ENCODE data around the gene SHC4. TPM values are rescaled to one million over a fixed set of nuclear protein-coding genes. Genes with fewer than 3 reads are reported as not detected.

Gene SHC4
- total RNA-seq, 1 experiment from 2014 or later: 0.26 TPM

DNA sequence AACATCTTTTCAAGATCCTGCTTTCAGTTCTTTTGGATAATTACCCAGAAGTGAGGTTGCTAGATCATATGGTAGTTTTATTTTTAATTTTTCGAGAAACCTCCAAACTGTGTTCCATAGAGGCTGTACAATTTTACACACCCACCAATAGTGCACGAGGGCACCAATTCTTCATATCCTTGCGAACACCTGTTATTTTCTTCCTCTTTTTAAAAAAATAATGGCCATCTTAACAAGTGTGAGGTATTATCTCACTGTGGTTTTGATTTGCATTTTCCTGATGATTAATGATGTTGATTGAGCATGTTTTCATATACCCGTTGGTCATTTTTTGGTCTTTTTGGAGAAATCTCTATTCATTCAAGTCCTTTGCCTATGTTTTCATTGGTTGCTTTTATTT lies 135.2 kb downstream of the SHC4 start:
- Mint-ChIP-seq H3K9me3 (ENCODE audit: unreplicated experiment) (peaks cover 10% of the 10 kb centered on the region), H3K36me3 (ENCODE audit: insufficient read depth, unreplicated experiment) (no peaks in the 10 kb centered on the region), H3K4me1 (ENCODE audit: insufficient read depth, unreplicated experiment) (peaks cover 5% of the 10 kb centered on the region), H3K27me3 (ENCODE audit: insufficient read depth, unreplicated experiment) (no peaks in the 10 kb centered on the region), H3K4me3 (ENCODE audit: unreplicated experiment) (no peak overlapping the region), H3K27ac (ENCODE audit: low read depth, unreplicated experiment) (no peak overlapping the region)
- no TSS peak for BruUV-seq (replicated peaks)
- TF ChIP-seq, protein P1, sequence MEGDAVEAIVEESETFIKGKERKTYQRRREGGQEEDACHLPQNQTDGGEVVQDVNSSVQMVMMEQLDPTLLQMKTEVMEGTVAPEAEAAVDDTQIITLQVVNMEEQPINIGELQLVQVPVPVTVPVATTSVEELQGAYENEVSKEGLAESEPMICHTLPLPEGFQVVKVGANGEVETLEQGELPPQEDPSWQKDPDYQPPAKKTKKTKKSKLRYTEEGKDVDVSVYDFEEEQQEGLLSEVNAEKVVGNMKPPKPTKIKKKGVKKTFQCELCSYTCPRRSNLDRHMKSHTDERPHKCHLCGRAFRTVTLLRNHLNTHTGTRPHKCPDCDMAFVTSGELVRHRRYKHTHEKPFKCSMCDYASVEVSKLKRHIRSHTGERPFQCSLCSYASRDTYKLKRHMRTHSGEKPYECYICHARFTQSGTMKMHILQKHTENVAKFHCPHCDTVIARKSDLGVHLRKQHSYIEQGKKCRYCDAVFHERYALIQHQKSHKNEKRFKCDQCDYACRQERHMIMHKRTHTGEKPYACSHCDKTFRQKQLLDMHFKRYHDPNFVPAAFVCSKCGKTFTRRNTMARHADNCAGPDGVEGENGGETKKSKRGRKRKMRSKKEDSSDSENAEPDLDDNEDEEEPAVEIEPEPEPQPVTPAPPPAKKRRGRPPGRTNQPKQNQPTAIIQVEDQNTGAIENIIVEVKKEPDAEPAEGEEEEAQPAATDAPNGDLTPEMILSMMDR (IDR thresholded peaks at IDR 0.05; ENCODE audit: unreplicated experiment): no peak
- DNase-seq (ENCODE audit: unreplicated experiment): no peak
- POLR2A ChIA-PET: interaction anchor here (1.0 kb wide), 1 partner anchor 14 kb away, joined by 3 read pairs; no protein-coding TSS in a partner anchor
- intact Hi-C loops (cut with micrococcal nuclease): no loop called here
- CTCF ChIA-PET: no interaction called here

DNA sequence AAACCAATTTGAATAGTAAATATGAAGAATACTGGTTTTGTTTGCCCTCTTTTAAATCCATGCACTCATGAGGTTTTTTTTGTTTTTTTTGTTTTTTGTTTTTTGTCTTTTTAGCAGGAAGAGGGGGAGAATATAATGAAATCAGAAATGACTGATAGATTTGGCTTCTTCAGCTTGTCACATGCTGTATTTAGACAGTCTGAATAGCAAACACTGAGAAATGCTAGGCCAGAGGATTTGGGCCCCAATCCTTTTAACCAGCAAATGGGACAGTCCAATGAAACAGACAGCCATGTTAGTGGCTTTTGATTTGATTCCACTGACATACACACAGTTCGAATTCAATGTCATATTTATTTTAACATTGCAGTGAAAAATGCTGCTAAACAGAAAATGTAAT lies 138.6 kb downstream of the SHC4 start:
- CTCF ChIA-PET: no interaction called here
- Mint-ChIP-seq H3K4me1 (ENCODE audit: insufficient read depth, unreplicated experiment) (peaks cover 5% of the 10 kb centered on the region), H3K27ac (ENCODE audit: low read depth, unreplicated experiment) (no peak overlapping the region), H3K4me3 (ENCODE audit: unreplicated experiment) (no peak overlapping the region), H3K36me3 (ENCODE audit: insufficient read depth, unreplicated experiment) (no peaks in the 10 kb centered on the region), H3K9me3 (ENCODE audit: unreplicated experiment) (no peaks in the 10 kb centered on the region), H3K27me3 (ENCODE audit: insufficient read depth, unreplicated experiment) (no peaks in the 10 kb centered on the region)
- intact Hi-C loops (cut with micrococcal nuclease): no loop called here
- DNase-seq (ENCODE audit: unreplicated experiment): no peak
- POLR2A ChIA-PET: no interaction called here
- TF ChIP-seq, protein P1 (IDR thresholded peaks at IDR 0.05; ENCODE audit: unreplicated experiment): no peak
- no TSS peak for BruUV-seq (replicated peaks)

DNA sequence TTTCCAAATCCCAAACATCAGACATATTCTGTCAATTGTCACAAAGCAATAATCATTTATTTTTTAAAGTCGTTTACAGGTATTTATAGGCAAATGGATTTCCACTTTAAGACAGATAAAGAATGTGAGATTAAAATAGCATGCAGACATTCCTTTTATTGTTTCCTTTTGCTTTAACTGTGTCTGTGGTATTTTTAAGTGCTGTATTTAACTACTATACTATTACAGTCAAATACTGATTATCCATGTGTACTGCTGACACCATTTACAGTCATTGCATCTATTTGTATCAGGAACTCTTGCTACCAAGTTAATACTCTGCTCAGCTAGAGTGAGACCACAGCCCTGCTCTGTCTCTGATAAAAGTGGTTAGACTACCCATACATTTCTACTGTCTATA lies 140.0 kb downstream of the SHC4 start:
- H3K27ac Mint-ChIP-seq (ENCODE audit: low read depth, unreplicated experiment): no peak overlapping the region
- intact Hi-C loops (cut with micrococcal nuclease): no loop called here
- BruUV-seq (replicated peaks): no TSS peak
- peaks cover under 1% of the 10 kb centered on the region for H3K4me1 Mint-ChIP-seq (ENCODE audit: insufficient read depth, unreplicated experiment)
- TF ChIP-seq, protein P1 (IDR thresholded peaks at IDR 0.05; ENCODE audit: unreplicated experiment): no peak
- H3K9me3 Mint-ChIP-seq (ENCODE audit: unreplicated experiment): no peaks in the 10 kb centered on the region
- ChIA-PET CTCF (interaction anchor here (0.5 to 0.7 kb wide), 2 partner anchors 154 to 597 kb away, joined by 3 read pairs; no protein-coding TSS in a partner anchor), POLR2A (interaction anchor here (0.6 kb wide), 1 partner anchor 12 kb away, joined by 4 read pairs; no protein-coding TSS in a partner anchor)
- no peak overlapping the region for H3K4me3 Mint-ChIP-seq (ENCODE audit: unreplicated experiment)
- H3K36me3 Mint-ChIP-seq (ENCODE audit: insufficient read depth, unreplicated experiment): no peaks in the 10 kb centered on the region
- no peaks in the 10 kb centered on the region for H3K27me3 Mint-ChIP-seq (ENCODE audit: insufficient read depth, unreplicated experiment)
- DNase-seq (ENCODE audit: unreplicated experiment): no peak

DNA sequence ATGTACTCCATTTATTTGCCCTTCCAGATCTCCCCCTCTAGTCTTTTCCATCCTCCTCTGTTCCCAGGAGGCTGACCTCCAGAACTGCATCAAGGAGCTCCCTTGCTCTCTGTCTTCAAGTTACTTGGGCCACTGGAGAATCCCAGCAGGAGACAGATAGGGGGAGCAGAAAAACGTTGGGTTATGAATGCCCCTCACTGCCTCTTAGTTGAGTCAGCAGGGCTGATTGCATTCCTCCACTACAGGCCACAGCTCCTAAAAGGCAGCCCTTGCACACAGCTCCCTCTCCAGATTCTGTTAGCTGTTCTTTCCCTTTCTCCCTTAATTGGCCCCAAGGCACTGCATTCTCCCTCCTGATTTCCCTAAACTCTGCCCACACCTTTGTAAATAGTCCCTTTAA lies 140.5 kb downstream of the SHC4 start:
- POLR2A ChIA-PET: no interaction called here
- Mint-ChIP-seq H3K36me3 (ENCODE audit: insufficient read depth, unreplicated experiment) (no peaks in the 10 kb centered on the region), H3K27ac (ENCODE audit: low read depth, unreplicated experiment) (no peak overlapping the region), H3K9me3 (ENCODE audit: unreplicated experiment) (no peaks in the 10 kb centered on the region), H3K27me3 (ENCODE audit: insufficient read depth, unreplicated experiment) (no peaks in the 10 kb centered on the region), H3K4me3 (ENCODE audit: unreplicated experiment) (no peak overlapping the region), H3K4me1 (ENCODE audit: insufficient read depth, unreplicated experiment) (no peaks in the 10 kb centered on the region)
- CTCF ChIA-PET: interaction anchor here (0.5 to 0.7 kb wide), 2 partner anchors 153 to 596 kb away, joined by 3 read pairs; no protein-coding TSS in a partner anchor
- no peak for DNase-seq (ENCODE audit: unreplicated experiment)
- no TSS peak for BruUV-seq (replicated peaks)
- TF ChIP-seq, protein P1 (IDR thresholded peaks at IDR 0.05; ENCODE audit: unreplicated experiment): no peak
- intact Hi-C loops (cut with micrococcal nuclease): no loop called here
